Endothelial cell of umbilical vein (primary cell): ENCODE measurements around the gene COMP. TPM values are rescaled to one million over a fixed set of nuclear protein-coding genes. Genes with fewer than 3 reads are reported as not detected.

Experiments
- BruUV-seq: library from RNA; stranded (reverse); fragments of 400-500 nt; replicated peaks from 2 replicates; lab custom pipeline; 2021; lab: Mats Ljungman, UMichigan
- CTCF ChIA-PET: fragments of 300-600, 350-600 bp; sonication (Branson Sonifier 250); formaldehyde crosslinking; loops from one replicate; lab custom pipeline; 2021; ENCODE audit warnings: antibody characterized with exemption, inconsistent platforms; lab: Charles Lee
- POLR2A ChIA-PET: fragments of 300-600, 350-600 bp; sonication (Branson Sonifier 250); formaldehyde crosslinking; loops from one replicate; lab custom pipeline; 2021; ENCODE audit warnings: antibody characterized with exemption, inconsistent platforms; lab: Charles Lee
- DNase-seq: peaks from one replicate; pipeline ENCODE4 v3.0.0-alpha.2; 2011; ENCODE audit warnings: low read depth, low spot score
- FAIRE-seq: peaks from 2 replicates; lab custom pipeline; 2011; peaks lifted over from hg19 to GRCh38; lab: Jason Lieb, UNC
- H2AFZ ChIP-seq: 2 replicates; pipeline ENCODE4 v1.6.0; 2012; ENCODE audit warnings: low read depth, low read length, control low read depth, inconsistent platforms
- H3K27ac ChIP-seq: 2 replicates; pipeline ENCODE4 v1.5.1; 2011; ENCODE audit warnings: low read depth, mild to moderate bottlenecking, control low read depth, low read length, moderate library complexity; ENCODE audit not compliant: insufficient read depth
- H3K27me3 ChIP-seq, 2 experiments: 2 replicates each; pipeline versions ENCODE4 v1.6.0 to v1.6.1; 2011; ENCODE audit warnings: low read length in 2 of 2, mixed read lengths in 1 of 2; ENCODE audit not compliant: control insufficient read depth in 2 of 2, insufficient read depth in 2 of 2
- H3K36me3 ChIP-seq, 2 experiments: 2 replicates in 1 of 2; 3 replicates in 1 of 2; pipeline ENCODE4 v1.5.1; 2011; ENCODE audit warnings: low read length in 2 of 2, mild to moderate bottlenecking in 1 of 2, moderate library complexity in 1 of 2; ENCODE audit not compliant: control insufficient read depth in 2 of 2, insufficient read depth in 2 of 2; ENCODE audit errors: extremely low read depth in 1 of 2
- H3K4me1 ChIP-seq: 3 replicates; pipeline ENCODE4 v1.5.1; 2011; ENCODE audit warnings: mild to moderate bottlenecking, low read length; ENCODE audit not compliant: control insufficient read depth, insufficient read depth; ENCODE audit errors: extremely low read depth
- H3K4me2 ChIP-seq: 2 replicates; pipeline ENCODE4 v1.6.1; 2011; ENCODE audit warnings: low read length, control low read depth, mixed read lengths; ENCODE audit not compliant: insufficient read depth
- H3K4me3 ChIP-seq, 3 experiments: fragments of 200-600 bp in 1 of 3; sonication (generic), shearing (Covaris generic) in 1 of 3; replicated peaks in 1 of 3; 2 replicates each; pipeline ENCODE4 v1.5.1; 2011 to 2016; ENCODE audit warnings: control low read depth in 3 of 3, low read length in 3 of 3, mild to moderate bottlenecking in 2 of 3, inconsistent platforms in 1 of 3, low read depth in 1 of 3, moderate library complexity in 1 of 3; ENCODE audit not compliant: insufficient read depth in 1 of 3
- H3K79me2 ChIP-seq: 2 replicates; pipeline ENCODE4 v1.6.0; 2012; ENCODE audit warnings: low read length, inconsistent platforms; ENCODE audit not compliant: control insufficient read depth, insufficient read depth
- H3K9ac ChIP-seq: replicated peaks from 2 replicates; pipeline ENCODE3; 2011; ENCODE audit warnings: low read length, control low read depth; ENCODE audit not compliant: insufficient read depth; ENCODE audit errors: extremely low read depth
- H3K9me1 ChIP-seq: replicated peaks from 3 replicates; pipeline ENCODE4 v1.6.0; 2011; ENCODE audit warnings: mild to moderate bottlenecking, low read length; ENCODE audit not compliant: control insufficient read depth, insufficient read depth; ENCODE audit errors: extremely low read depth
- H3K9me3 ChIP-seq: replicated peaks from 2 replicates; pipeline ENCODE4 v1.5.1; 2012; ENCODE audit warnings: low read length, inconsistent platforms; ENCODE audit not compliant: control insufficient read depth, insufficient read depth
- H4K20me1 ChIP-seq: replicated peaks from 2 replicates; pipeline ENCODE3; 2011; ENCODE audit warnings: mild to moderate bottlenecking, low read length; ENCODE audit not compliant: control insufficient read depth, insufficient read depth; ENCODE audit errors: extremely low read depth
- CTCF ChIP-seq, 2 donors: IDR thresholded peaks; 1 replicate in 1 of 2; 2 replicates in 1 of 2; pipeline ENCODE4 v1.5.1; 2011; ENCODE audit warnings: low read length in 2 of 2, mild to moderate bottlenecking in 2 of 2, moderate library complexity in 2 of 2, control low read depth in 1 of 2, inconsistent platforms in 1 of 2, low read depth in 1 of 2; ENCODE audit not compliant: insufficient read depth in 1 of 2; ENCODE audit errors: extremely low read depth in 1 of 2
- EZH2 ChIP-seq: IDR thresholded peaks from 2 replicates; pipeline ENCODE4 v1.6.1; 2012; ENCODE audit warnings: borderline replicate concordance, low read depth, mild to moderate bottlenecking, moderate library complexity, low read length, inconsistent platforms; ENCODE audit not compliant: severe bottlenecking
- JUN ChIP-seq: IDR thresholded peaks from 2 replicates; pipeline ENCODE4 v1.6.1; 2011; ENCODE audit warnings: borderline replicate concordance, low read depth; ENCODE audit not compliant: insufficient read length, insufficient read depth
- POLR2A ChIP-seq: IDR thresholded peaks from 2 replicates; pipeline ENCODE4 v1.6.1; 2012; ENCODE audit warnings: low read depth, mild to moderate bottlenecking, control low read depth, low read length
- POLR2AphosphoS5 ChIP-seq: IDR thresholded peaks from 2 replicates; pipeline ENCODE4 v1.6.1; 2012; ENCODE audit warnings: low read depth, mild to moderate bottlenecking, control low read depth, low read length, moderate library complexity; ENCODE audit not compliant: insufficient read depth
- dilution Hi-C: fragments of 300-500 bp; cut with MboI; formaldehyde crosslinking; loops from one replicate; pipeline ENCODE4 v1.15.0; 2019; ENCODE audit warnings: low sequenced_read_pairs; ENCODE audit not compliant: extremely low pct_ligation_motif_present
- intact Hi-C: fragments of 100-400 bp; cut with micrococcal nuclease; formaldehyde crosslinking; loops from one replicate; pipeline ENCODE4 v1.10.0; 2022
- polyA plus RNA-seq, 4 experiments: library from polyadenylated mRNA; depleted of rRNA in 3 of 4; stranded (reverse) in 3 of 4; unstranded in 1 of 4; fragments of >200 nt; gene quantifications; 2 replicates each; pipeline versions ENCODE4 v1.2.1 to v1.2.3, GENCODE V29; 2011 to 2012; ENCODE audit warnings: missing spikeins in 1 of 4
- total RNA-seq: library from RNA; stranded (reverse); gene quantifications from 2 replicates; pipeline ENCODE4 v1.2.3, GENCODE V29; 2021

COMP gene
- total and polyA plus RNA-seq, 2 donors (not counting 3 experiments of a cell fraction or from before 2014, with no cell fraction given) = not detected

- Histone ChIP-seq H3K36me3 (no peaks in the 10 kb centered on the region), H3K9me1 (no peaks in the 10 kb centered on the region), H3K9ac (no peak overlapping the region), H3K9me3 (no peaks in the 10 kb centered on the region), H3K4me1 (no peaks in the 10 kb centered on the region), H4K20me1 (no peaks in the 10 kb centered on the region), H3K4me3 (no peak overlapping the region), H3K27ac (no peak overlapping the region), H2AFZ (no peak overlapping the region), H3K79me2 (no peaks in the 10 kb centered on the region), H3K27me3 (peaks cover 50 to 51% of the 10 kb centered on the region in 2 experiments), H3K4me2 (no peak overlapping the region)
- FAIRE-seq = no peak
- TF ChIP-seq EZH2 (no peak), POLR2AphosphoS5 (no peak), POLR2A (no peak), CTCF (IDR thresholded peaks at IDR 0.05; ENCODE audit: extremely low read depth in 1 of 2, insufficient read depth in 1 of 2, low read depth in 1 of 2, low read length in 2 of 2) (no peak), JUN (no peak)
- DNase-seq = no peak
- POLR2A ChIA-PET = no interaction called here
- intact Hi-C loops = loop anchor here (5.0 kb wide), 1 partner anchor 57 kb away; no protein-coding TSS in a partner anchor
- CTCF ChIA-PET = interaction anchor here (0.9 kb wide), 1 partner anchor 196 kb away, joined by 3 read pairs; no protein-coding TSS in a partner anchor
- BruUV-seq = no TSS peak
- dilution Hi-C loops = no loop called here
Observed at GRCh38 chr19:18789883-18790565, 1.1 kb downstream of the COMP start.
